Lower leg skin (tissue), 4 donors: Measurements from ENCODE around the gene PRR13. TPM values are rescaled to one million over a fixed set of nuclear protein-coding genes. Genes with fewer than 3 reads are reported as not detected.

Experiments used
- DNase-seq, 2 donors: peaks; one replicate each; pipeline ENCODE4 v3.0.0-alpha.2; 2019; ENCODE audit warnings: low spot score in 2 of 2
- H3K4me3 ChIP-seq: fragments of 200-600 bp; sonication (generic); 2 replicates; pipeline ENCODE4 v1.5.1; 2017; ENCODE audit warnings: mild to moderate bottlenecking, low read depth; ENCODE audit not compliant: poor library complexity, severe bottlenecking
- POLR2A ChIP-seq, 2 donors: fragments of 450-650 bp; IDR thresholded peaks; one replicate each; pipeline ENCODE4 v1.6.1; 2016 to 2017; ENCODE audit warnings: antibody characterized with exemption in 2 of 2, mild to moderate bottlenecking in 1 of 2, moderate library complexity in 1 of 2
- WGBS, 2 donors: methylation state at CpG; one replicate each; pipeline ENCODE4 v1.1.5; 2018; 5-methylcytosine and 5-hydroxymethylcytosine counted together
- intact Hi-C: fragments of 100-400 bp; cut with DNase I; formaldehyde crosslinking; loops from one replicate; pipeline ENCODE4 v1.15.0; 2023; ENCODE audit warnings: low total_unique reads
- total RNA-seq, 4 donors: library from RNA; depleted of rRNA; stranded (reverse); fragments of >200 nt; gene quantifications; one replicate each; pipeline ENCODE4 v1.1.0, GENCODE V29; 2016
- TF ChIP-seq, protein P1 (sequence below), 3 donors: fragments of 450-650 bp; IDR thresholded peaks; one replicate each; pipeline ENCODE4 v1.5.1; 2016; ENCODE audit warnings: antibody characterized with exemption in 3 of 3, mild to moderate bottlenecking in 3 of 3, moderate library complexity in 2 of 3

PRR13 gene
- total RNA-seq, 4 donors from 2014 or later: 33.2 to 62.6 (median 49.9) TPM

DNA sequence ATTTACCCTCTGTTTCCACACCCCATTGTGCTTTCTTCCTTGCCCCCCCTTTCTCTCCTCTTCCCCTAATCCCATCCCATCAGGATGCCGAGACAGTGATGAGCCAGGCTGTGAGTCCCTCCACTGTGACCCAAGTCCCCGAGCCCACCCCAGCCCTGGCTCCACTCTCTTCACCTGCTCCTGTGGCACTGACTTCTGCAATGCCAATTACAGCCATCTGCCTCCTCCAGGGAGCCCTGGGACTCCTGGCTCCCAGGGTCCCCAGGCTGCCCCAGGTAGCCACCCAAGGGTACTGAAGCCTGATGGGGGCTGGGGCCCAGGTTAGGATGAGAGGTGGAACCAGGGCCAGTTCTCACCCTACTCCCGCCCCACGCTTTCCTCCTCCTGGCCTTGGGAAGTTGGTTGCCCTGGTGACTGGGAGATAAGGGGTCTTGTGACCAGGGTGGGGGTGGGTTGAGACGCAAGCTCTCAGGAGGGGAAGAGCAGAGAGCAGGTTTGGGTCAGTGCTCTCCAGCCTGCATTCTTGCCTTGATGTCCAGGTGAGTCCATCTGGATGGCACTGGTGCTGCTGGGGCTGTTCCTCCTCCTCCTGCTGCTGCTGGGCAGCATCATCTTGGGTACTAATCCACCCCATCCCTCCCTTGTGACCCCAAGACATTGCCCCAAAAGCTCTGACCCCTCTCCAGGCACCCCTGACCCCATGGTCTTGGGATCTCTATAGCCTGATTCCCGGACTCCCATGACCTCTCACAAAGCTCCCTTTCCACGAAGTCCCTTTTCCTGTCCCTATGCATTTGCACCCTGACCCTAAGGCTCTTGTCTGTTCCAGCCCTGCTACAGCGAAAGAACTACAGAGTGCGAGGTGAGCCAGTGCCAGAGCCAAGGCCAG, 16.7 kb upstream of the PRR13 start:
- 87 to 90% methylated on average over 9 of the region's 9 CpGs for WGBS, 2 donors
- TF ChIP-seq, protein P1, sequence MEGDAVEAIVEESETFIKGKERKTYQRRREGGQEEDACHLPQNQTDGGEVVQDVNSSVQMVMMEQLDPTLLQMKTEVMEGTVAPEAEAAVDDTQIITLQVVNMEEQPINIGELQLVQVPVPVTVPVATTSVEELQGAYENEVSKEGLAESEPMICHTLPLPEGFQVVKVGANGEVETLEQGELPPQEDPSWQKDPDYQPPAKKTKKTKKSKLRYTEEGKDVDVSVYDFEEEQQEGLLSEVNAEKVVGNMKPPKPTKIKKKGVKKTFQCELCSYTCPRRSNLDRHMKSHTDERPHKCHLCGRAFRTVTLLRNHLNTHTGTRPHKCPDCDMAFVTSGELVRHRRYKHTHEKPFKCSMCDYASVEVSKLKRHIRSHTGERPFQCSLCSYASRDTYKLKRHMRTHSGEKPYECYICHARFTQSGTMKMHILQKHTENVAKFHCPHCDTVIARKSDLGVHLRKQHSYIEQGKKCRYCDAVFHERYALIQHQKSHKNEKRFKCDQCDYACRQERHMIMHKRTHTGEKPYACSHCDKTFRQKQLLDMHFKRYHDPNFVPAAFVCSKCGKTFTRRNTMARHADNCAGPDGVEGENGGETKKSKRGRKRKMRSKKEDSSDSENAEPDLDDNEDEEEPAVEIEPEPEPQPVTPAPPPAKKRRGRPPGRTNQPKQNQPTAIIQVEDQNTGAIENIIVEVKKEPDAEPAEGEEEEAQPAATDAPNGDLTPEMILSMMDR (IDR thresholded peaks at IDR 0.05): no peak
- TF ChIP-seq POLR2A (IDR thresholded peaks at IDR 0.05): no peak
- no peak for DNase-seq
- intact Hi-C loops: loop anchor here (5.0 kb wide), 1 partner anchor 73 kb away; no protein-coding TSS in a partner anchor
- no peak overlapping the region for H3K4me3 ChIP-seq

DNA sequence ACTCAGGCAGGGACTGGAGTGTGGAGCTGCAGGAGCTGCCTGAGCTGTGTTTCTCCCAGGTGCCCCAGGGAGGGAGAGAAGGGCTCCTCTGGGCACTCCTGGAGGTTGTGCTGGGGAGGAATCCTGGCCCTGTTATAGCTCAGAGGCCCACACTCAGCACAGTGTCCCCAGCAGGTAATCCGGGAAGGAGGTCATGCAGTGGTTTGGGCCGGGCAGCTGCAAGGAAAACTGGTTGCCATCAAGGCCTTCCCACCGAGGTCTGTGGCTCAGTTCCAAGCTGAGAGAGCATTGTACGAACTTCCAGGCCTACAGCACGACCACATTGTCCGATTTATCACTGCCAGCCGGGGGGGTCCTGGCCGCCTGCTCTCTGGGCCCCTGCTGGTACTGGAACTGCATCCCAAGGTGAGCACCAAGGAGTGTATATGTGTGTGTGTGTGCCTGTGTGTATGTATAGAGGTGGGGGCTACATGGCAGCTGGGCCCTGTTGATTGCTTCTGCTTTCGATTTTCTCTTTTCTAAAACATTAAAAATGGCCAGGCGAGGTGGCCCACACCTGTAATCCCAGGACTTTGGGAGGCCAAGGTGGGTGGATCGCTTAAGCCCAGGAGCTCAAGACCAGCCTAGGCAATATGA, 15.9 kb upstream of the PRR13 start:
- intact Hi-C loops: no loop called here
- WGBS, 2 donors: 79 to 82% methylated on average over 11 of the region's 11 CpGs
- no peak overlapping the region for H3K4me3 ChIP-seq
- DNase-seq: no peak
- TF ChIP-seq POLR2A (IDR thresholded peaks at IDR 0.05): no peak
- TF ChIP-seq, protein P1 (IDR thresholded peaks at IDR 0.05): no peak

DNA sequence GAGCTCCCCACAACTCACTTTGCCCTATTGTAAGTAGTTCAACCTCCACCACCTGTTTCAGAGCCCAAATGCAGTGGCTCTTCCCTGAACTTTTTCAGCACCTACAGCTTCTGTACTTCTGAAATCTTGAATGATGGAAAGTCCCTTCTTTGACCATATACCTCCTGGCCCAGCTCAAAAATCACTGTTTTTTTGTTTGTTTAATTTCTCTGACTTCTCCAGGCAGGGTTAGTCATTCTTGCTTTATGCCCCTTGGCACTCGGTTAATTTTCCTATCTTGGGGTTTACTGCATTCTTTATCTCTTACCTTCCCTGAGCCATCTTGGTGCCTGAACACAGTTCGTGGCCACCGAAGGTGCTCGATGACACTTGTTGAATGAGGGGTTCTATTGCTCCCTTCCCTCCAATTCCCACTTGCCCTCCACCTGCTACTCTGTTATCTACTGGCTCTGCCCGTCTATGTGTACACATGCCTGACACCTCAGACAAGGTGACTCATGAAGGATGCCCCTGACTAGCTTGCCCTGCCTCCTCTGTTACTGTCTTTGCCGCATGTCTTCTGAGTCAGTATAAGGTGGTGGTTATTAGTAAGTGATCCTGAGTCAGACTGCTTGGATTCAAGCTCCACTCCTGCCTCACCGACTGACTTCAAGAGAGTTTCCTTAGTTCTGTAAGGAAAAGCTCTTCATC, 13.5 kb upstream of the PRR13 start:
- TF ChIP-seq, protein P1 (IDR thresholded peaks at IDR 0.05): no peak
- no peak for TF ChIP-seq POLR2A (IDR thresholded peaks at IDR 0.05)
- no peak overlapping the region for H3K4me3 ChIP-seq
- WGBS, 2 donors: 72 to 82% methylated on average over 7 of the region's 7 CpGs
- DNase-seq: no peak
- intact Hi-C loops: no loop called here

DNA sequence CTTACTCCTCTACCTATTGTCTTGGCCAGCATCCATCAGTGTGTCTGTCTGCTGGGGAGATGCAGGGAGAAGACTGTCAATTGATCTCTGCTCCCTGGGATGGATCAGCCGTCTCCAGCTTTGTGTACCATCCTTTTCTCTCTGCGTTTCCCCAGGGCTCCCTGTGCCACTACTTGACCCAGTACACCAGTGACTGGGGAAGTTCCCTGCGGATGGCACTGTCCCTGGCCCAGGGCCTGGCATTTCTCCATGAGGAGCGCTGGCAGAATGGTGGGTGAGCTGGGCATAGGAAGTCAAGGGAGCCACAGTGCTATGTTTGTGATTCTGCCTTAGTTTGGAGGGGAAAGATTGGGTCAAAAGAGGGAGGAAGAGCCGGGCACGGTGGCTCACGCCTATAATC, 12.8 kb upstream of the PRR13 start:
- WGBS, 2 donors: 94 to 97% methylated on average over 7 of the region's 7 CpGs
- intact Hi-C loops: no loop called here
- no peak overlapping the region for H3K4me3 ChIP-seq
- DNase-seq: no peak
- TF ChIP-seq, protein P1 (IDR thresholded peaks at IDR 0.05): no peak
- TF ChIP-seq POLR2A (IDR thresholded peaks at IDR 0.05): no peak

DNA sequence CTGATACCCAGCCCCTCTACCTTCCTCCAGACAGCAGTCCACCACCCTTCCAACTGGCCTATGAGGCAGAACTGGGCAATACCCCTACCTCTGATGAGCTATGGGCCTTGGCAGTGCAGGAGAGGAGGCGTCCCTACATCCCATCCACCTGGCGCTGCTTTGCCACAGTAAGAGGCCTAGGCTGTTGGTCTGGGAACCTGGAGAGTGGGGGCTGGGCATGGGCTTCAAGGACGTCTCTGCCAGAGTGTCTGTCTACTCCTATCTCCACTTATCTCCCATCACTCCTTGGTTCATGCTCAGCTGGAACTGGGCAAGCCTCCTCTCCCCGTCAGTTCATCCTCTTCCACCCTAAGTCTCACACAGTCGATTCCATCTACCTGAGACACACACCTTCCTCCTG, 11.4 kb upstream of the PRR13 start:
- WGBS, 2 donors: 89 to 91% methylated on average over 5 of the region's 5 CpGs
- intact Hi-C loops: no loop called here
- TF ChIP-seq, protein P1 (IDR thresholded peaks at IDR 0.05): no peak
- TF ChIP-seq POLR2A (IDR thresholded peaks at IDR 0.05): no peak
- H3K4me3 ChIP-seq: no peak overlapping the region
- no peak for DNase-seq
